H9 (cell line): ENCODE measurements around the gene NHERF1. TPM values are rescaled to one million over a fixed set of nuclear protein-coding genes. Genes with fewer than 3 reads are reported as not detected.

Experiments used
- DNase-seq: peaks from one replicate; pipeline ENCODE4 v3.0.0-alpha.2; 2017
- H2AFZ ChIP-seq: one replicate; pipeline ENCODE4 v1.6.1; 2013; ENCODE audit warnings: mild to moderate bottlenecking, low read length, control low read depth, moderate library complexity
- H2AK5ac ChIP-seq: 2 replicates; pipeline ENCODE4 v1.6.1; 2013; ENCODE audit warnings: low read length, control low read depth, mixed read lengths; ENCODE audit not compliant: insufficient read length
- H2BK120ac ChIP-seq: one replicate; pipeline ENCODE4 v1.6.1; 2013; ENCODE audit warnings: low read depth, mild to moderate bottlenecking, low read length, control low read depth, inconsistent platforms; ENCODE audit not compliant: poor library complexity, severe bottlenecking
- H2BK12ac ChIP-seq: 2 replicates; pipeline ENCODE4 v1.6.1; 2013; ENCODE audit warnings: low read length, control low read depth, mixed read lengths, low read depth; ENCODE audit not compliant: insufficient read length
- H2BK15ac ChIP-seq: 2 replicates; pipeline ENCODE4 v1.6.1; 2013; ENCODE audit warnings: low read depth, low read length, control low read depth
- H2BK20ac ChIP-seq: one replicate; pipeline ENCODE4 v1.6.1; 2013; ENCODE audit warnings: low read depth, mild to moderate bottlenecking, low read length, control low read depth, inconsistent platforms; ENCODE audit not compliant: poor library complexity, severe bottlenecking
- H2BK5ac ChIP-seq: 2 replicates; pipeline ENCODE4 v1.6.1; 2013; ENCODE audit warnings: low read length, control low read depth, mixed read lengths; ENCODE audit not compliant: insufficient read length
- H3K14ac ChIP-seq: 2 replicates; pipeline ENCODE4 v1.6.1; 2013; ENCODE audit warnings: low read length, control low read depth; ENCODE audit not compliant: insufficient read depth
- H3K18ac ChIP-seq: 2 replicates; pipeline ENCODE4 v1.6.1; 2013; ENCODE audit warnings: low read depth, mild to moderate bottlenecking, mixed read lengths, low read length, control low read depth; ENCODE audit not compliant: insufficient read length
- H3K23ac ChIP-seq: 2 replicates; pipeline ENCODE4 v1.6.1; 2013; ENCODE audit warnings: low read length, control low read depth, mixed read lengths, low read depth; ENCODE audit not compliant: insufficient read length
- H3K23me2 ChIP-seq: 2 replicates; pipeline ENCODE4 v1.6.1; 2013; ENCODE audit warnings: low read depth, mild to moderate bottlenecking, mixed read lengths, low read length, control low read depth; ENCODE audit not compliant: insufficient read length, poor library complexity, severe bottlenecking
- H3K27ac ChIP-seq: 2 replicates; pipeline ENCODE4 v1.5.1; 2013; ENCODE audit warnings: low read length, control low read depth, mixed read lengths, low read depth; ENCODE audit not compliant: insufficient read length
- H3K27me3 ChIP-seq: 2 replicates; pipeline ENCODE4 v1.6.1; 2013; ENCODE audit warnings: low read length, control low read depth, inconsistent platforms; ENCODE audit not compliant: insufficient read depth
- H3K4ac ChIP-seq: 2 replicates; pipeline ENCODE4 v1.6.1; 2013; ENCODE audit warnings: low read depth, mild to moderate bottlenecking, control low read depth, inconsistent platforms, low read length, moderate library complexity
- H3K4me1 ChIP-seq: 2 replicates; pipeline ENCODE4 v1.6.1; 2013; ENCODE audit warnings: low read length, control low read depth, inconsistent platforms; ENCODE audit not compliant: insufficient read depth
- H3K4me2 ChIP-seq: 2 replicates; pipeline ENCODE4 v1.6.1; 2013; ENCODE audit warnings: low read length, control low read depth, mixed read lengths; ENCODE audit not compliant: insufficient read length, insufficient read depth
- H3K56ac ChIP-seq: 2 replicates; pipeline ENCODE4 v1.6.1; 2013; ENCODE audit warnings: low read depth, mild to moderate bottlenecking, mixed read lengths, low read length, control low read depth; ENCODE audit not compliant: insufficient read length
- H3K79me1 ChIP-seq: 2 replicates; pipeline ENCODE4 v1.6.1; 2013; ENCODE audit warnings: low read depth, mild to moderate bottlenecking, moderate library complexity, low read length, control low read depth, inconsistent platforms; ENCODE audit not compliant: insufficient read depth, poor library complexity, severe bottlenecking
- H3K79me2 ChIP-seq: 2 replicates; pipeline ENCODE4 v1.6.1; 2013; ENCODE audit warnings: low read length, control low read depth, inconsistent platforms; ENCODE audit not compliant: insufficient read depth
- H3K9ac ChIP-seq: 2 replicates; pipeline ENCODE4 v1.6.1; 2013; ENCODE audit warnings: low read length, control low read depth, mixed read lengths; ENCODE audit not compliant: insufficient read length; ENCODE audit errors: extremely low read depth
- H3K9me3 ChIP-seq: one replicate; pipeline ENCODE4 v1.6.1; 2013; ENCODE audit warnings: low read depth, low read length, inconsistent platforms; ENCODE audit not compliant: control insufficient read depth
- H3T11ph ChIP-seq: one replicate; pipeline ENCODE4 v1.6.1; 2013; ENCODE audit warnings: mild to moderate bottlenecking, low read length, control low read depth, inconsistent platforms
- H4K20me1 ChIP-seq: one replicate; pipeline ENCODE4 v1.6.1; 2013; ENCODE audit not compliant: control insufficient read depth, insufficient read length, insufficient read depth
- H4K5ac ChIP-seq: 2 replicates; pipeline ENCODE4 v1.6.1; 2013; ENCODE audit warnings: low read depth, mild to moderate bottlenecking, mixed read lengths, low read length, control low read depth; ENCODE audit not compliant: insufficient read length
- H4K8ac ChIP-seq: replicated peaks from 2 replicates; pipeline ENCODE4 v1.6.1; 2013; ENCODE audit warnings: low read length, control low read depth, mixed read lengths, low read depth; ENCODE audit not compliant: insufficient read length
- H4K91ac ChIP-seq: 2 replicates; pipeline ENCODE4 v1.6.1; 2013; ENCODE audit warnings: low read depth, mild to moderate bottlenecking, moderate library complexity, mixed read lengths, low read length, control low read depth; ENCODE audit not compliant: insufficient read length
- H3K27ac Mint-ChIP-seq, 3 experiments: 2 replicates in 2 of 3; 3 replicates in 1 of 3; pipeline ENCODE4 v1.8.0; 2020 to 2021; ENCODE audit warnings: mixed read lengths in 3 of 3, mild to moderate bottlenecking in 1 of 3, moderate library complexity in 1 of 3
- H3K27me3 Mint-ChIP-seq: 2 replicates; pipeline ENCODE4 v1.8.0; 2021; ENCODE audit warnings: low read depth, mild to moderate bottlenecking, moderate library complexity, mixed read lengths
- H3K36me3 Mint-ChIP-seq, 3 experiments: 2 replicates in 2 of 3; 3 replicates in 1 of 3; pipeline ENCODE4 v1.8.0; 2020 to 2021; ENCODE audit warnings: low read depth in 3 of 3, mixed read lengths in 3 of 3; ENCODE audit not compliant: insufficient read depth in 1 of 3
- H3K4me1 Mint-ChIP-seq, 2 experiments: 2 replicates each; pipeline ENCODE4 v1.8.0; 2020; ENCODE audit warnings: mixed read lengths in 2 of 2
- H3K4me3 Mint-ChIP-seq, 2 experiments: 2 replicates in 1 of 2; 3 replicates in 1 of 2; pipeline ENCODE4 v1.8.0; 2020 to 2021; ENCODE audit warnings: mild to moderate bottlenecking in 2 of 2, mixed read lengths in 2 of 2, moderate library complexity in 1 of 2
- H3K9me3 Mint-ChIP-seq, 2 experiments: 2 replicates in 1 of 2; 3 replicates in 1 of 2; pipeline ENCODE4 v1.8.0; 2020; ENCODE audit warnings: mild to moderate bottlenecking in 2 of 2, mixed read lengths in 2 of 2, moderate library complexity in 1 of 2
- CTCF ChIP-seq: fragments of 200-600 bp; sonication (generic); conservative IDR thresholded peaks from 3 replicates; pipeline ENCODE4 v1.8.0; 2021; ENCODE audit warnings: antibody characterized with exemption, mild to moderate bottlenecking
- WGBS: extraction: QIAGEN DNeasy Blood & Tissue Kit; methylation state at CpG from one replicate; pipeline ENCODE4 v1.1.7; 2013; ENCODE audit warnings: missing lambda C conversion rate, low lambda C conversion rate, mixed read lengths; ENCODE audit not compliant: insufficient read length; ENCODE audit errors: extremely low coverage; 5-methylcytosine and 5-hydroxymethylcytosine counted together
- total RNA-seq: library from RNA; stranded (reverse); gene quantifications from 2 replicates; pipeline ENCODE4 v1.2.1, GENCODE V29; 2021

The NHERF1 gene
- total RNA-seq, 1 experiment from 2014 or later, result 74.4 TPM

GRCh38 chr17:74801896-74802295, 53.5 kb downstream of the NHERF1 start:
- no peak for TF ChIP-seq CTCF
- H3K23me2 ChIP-seq, result no peaks in the 10 kb centered on the region

More at GRCh38 chr17:74801896-74802295, 53.5 kb downstream of the NHERF1 start:
- H3K4me1 Mint-ChIP-seq, result no peaks in the 10 kb centered on the region
- H4K8ac ChIP-seq, result no peak overlapping the region
- H2AFZ ChIP-seq, result no peak overlapping the region
- no peak overlapping the region for H2AK5ac ChIP-seq
- no peak overlapping the region for H2BK120ac ChIP-seq
- no peak overlapping the region for H2BK12ac ChIP-seq
- H3K36me3 Mint-ChIP-seq, result peaks cover 8 to 35% (median 23%) of the 10 kb centered on the region in 3 experiments; a peak in 5 of 7 replicates
- peaks cover 1% of the 10 kb centered on the region; the same call in 1 of the 2 replicates for H3K27me3 Mint-ChIP-seq
- DNase-seq, result no peak
- no peak overlapping the region for H4K91ac ChIP-seq
- no peak overlapping the region for H3K4me2 ChIP-seq
- no peak overlapping the region for H3K4me3 Mint-ChIP-seq
- no peak overlapping the region for H3K27ac ChIP-seq
- no CpG with 5 or more reads among the region's 8 CpGs for WGBS
- peak overlapping the region in 1 of 3 experiments; percentile 19; a peak in 1 of 7 replicates for H3K27ac Mint-ChIP-seq
- no peak overlapping the region for H3K56ac ChIP-seq
- no peak overlapping the region for H2BK5ac ChIP-seq
- no peak overlapping the region for H2BK15ac ChIP-seq
- no peaks in the 10 kb centered on the region for H3K79me1 ChIP-seq
- no peak overlapping the region for H3K14ac ChIP-seq
- no peak overlapping the region for H3K18ac ChIP-seq
- H3K27me3 ChIP-seq, result no peaks in the 10 kb centered on the region
- H3K4ac ChIP-seq, result no peak overlapping the region
- H3K9ac ChIP-seq, result no peak overlapping the region
- H3K9me3 Mint-ChIP-seq, result no peaks in the 10 kb centered on the region
- H3K4me1 ChIP-seq, result no peaks in the 10 kb centered on the region
- no peak overlapping the region for H4K5ac ChIP-seq
- no peak overlapping the region for H2BK20ac ChIP-seq
- no peak overlapping the region for H3K23ac ChIP-seq
- H3K79me2 ChIP-seq, result no peaks in the 10 kb centered on the region
- no peaks in the 10 kb centered on the region for H4K20me1 ChIP-seq
- H3K9me3 ChIP-seq, result no peaks in the 10 kb centered on the region
- H3T11ph ChIP-seq, result no peak overlapping the region
